ENCODE data around the gene HOMER2.

- TF ChIP-seq POLR2AphosphoS5 (IDR thresholded peaks at IDR 0.05): no peak
- no peak for TF ChIP-seq POLR2A (IDR thresholded peaks at IDR 0.05)
These were observed 33.8 kb downstream of the HOMER2 start for GRCh38 chr15:82918607-82919230.
